NCI-H69 (cell line): Measurements from ENCODE around the gene UBP1.
"Not testable (repeated sequence)": the region's sequence is repeated elsewhere in the genome, so short reads cannot be mapped to it uniquely, and the experiment has no call there.

ENCODE experiments used
- DNase-seq: peaks from one replicate; lab custom pipeline; 2025; lab: John Stamatoyannopoulos, UW

The UBP1 gene, protein sequence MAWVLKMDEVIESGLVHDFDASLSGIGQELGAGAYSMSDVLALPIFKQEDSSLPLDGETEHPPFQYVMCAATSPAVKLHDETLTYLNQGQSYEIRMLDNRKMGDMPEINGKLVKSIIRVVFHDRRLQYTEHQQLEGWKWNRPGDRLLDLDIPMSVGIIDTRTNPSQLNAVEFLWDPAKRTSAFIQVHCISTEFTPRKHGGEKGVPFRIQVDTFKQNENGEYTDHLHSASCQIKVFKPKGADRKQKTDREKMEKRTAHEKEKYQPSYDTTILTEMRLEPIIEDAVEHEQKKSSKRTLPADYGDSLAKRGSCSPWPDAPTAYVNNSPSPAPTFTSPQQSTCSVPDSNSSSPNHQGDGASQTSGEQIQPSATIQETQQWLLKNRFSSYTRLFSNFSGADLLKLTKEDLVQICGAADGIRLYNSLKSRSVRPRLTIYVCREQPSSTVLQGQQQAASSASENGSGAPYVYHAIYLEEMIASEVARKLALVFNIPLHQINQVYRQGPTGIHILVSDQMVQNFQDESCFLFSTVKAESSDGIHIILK

DNA sequence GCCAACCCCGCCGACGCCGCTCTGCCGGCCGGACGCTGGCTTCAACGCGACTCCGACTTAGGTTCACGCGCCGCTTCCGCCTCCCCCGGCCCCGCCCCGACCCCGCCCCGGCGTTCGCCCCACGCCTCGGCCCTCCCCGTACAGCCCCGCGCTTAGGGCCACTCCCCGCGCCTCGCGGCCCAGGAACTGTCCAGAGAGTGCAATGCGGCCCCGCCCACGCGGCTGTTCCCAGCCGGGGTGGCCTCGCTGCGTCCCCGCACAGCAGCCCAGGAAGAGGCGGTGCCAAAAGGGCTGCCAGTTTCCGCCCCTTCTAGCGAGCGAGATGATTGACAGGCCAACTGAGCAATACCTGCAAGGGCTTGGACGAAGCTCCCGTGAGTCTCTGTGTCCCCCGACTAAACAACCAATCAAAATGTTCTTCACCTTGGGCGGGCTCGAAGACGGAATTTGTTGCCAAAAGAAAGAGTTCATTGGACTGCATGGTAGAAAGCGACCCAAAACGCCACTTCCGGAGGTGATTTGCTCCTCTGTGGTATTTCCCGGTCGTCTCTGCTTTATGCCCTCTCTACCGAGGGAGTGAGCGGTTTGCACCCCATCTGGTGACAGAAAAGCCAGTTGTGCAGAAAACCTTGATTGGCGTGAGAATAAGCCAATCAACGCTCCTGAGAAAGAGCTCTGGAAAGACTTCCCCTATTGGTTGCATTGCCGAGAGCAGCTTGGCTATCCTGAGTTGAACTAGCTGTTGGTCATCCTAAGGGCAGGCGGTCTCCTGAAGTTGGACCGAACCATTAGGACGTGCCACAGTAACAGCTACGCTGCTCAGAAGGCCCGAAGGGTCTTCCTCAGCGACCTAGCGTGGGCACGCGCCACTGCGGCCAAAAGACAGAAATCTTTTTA, at the start of gene UBP1:
UBP1 (minus strand) TSS at position 78 of the 897 bp plus-strand sequence. CDS start 557 bp downstream, outside the sequence.
- peak; percentile 99 for DNase-seq

DNA sequence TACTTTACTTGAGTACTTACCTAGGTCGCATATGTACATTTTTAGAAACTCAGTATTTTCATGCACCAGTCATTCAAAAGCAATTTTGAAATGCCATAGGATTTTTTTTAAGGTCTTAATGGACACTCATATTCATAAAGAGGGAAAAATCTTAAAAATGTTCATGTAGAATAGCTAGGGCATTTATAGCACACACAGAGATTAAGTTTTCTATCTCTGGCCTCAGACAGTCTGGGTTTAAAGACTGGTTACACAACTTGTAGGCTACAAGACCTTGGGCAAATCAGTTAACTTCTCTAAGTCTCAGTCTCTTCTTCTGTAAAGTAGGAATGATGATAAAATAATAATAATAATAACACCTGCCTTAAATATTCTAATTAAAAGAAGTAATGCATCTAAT, 48.5 kb upstream of the UBP1 start:
- DNase-seq = no peak

DNA sequence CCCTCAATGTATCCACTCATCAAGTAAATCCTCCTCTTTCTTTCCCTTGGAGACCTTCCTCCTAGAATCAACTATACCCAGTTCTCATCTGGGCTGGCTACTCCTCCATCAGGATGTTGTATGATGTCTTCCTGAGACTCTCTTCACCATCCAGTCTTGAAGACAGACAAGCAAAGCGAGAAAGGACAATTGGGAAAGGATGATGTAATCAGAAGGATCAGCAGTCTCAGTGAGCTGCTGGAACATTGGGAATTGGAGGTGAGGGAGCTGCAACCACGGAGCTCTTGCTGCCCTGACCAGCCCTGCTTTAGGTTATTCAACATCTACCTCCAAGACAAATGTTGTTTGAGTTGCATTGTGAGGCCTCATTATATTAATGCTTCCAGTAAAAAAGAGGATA, 48.0 kb upstream of the UBP1 start:
- no peak for DNase-seq

DNA sequence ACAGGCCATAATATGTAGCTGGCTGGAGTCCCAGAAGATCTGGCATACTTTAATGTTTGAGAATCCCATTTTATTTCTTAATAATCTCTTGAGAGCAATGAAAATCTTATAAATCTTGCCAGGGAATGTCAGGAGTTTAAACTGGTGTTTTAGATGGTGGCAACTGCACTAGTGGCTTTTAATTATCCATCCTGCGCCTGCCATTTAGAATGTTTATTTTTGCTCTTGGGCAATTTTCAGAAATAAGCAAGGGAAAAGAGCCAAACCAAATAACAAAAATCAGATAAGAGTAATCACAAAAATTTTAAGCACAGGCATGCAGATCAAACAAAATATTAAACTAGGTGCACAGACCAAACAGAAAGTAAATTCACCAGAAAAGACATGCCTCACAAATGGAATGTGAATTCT, 41.9 kb upstream of the UBP1 start:
- DNase-seq = peak; percentile 29

DNA sequence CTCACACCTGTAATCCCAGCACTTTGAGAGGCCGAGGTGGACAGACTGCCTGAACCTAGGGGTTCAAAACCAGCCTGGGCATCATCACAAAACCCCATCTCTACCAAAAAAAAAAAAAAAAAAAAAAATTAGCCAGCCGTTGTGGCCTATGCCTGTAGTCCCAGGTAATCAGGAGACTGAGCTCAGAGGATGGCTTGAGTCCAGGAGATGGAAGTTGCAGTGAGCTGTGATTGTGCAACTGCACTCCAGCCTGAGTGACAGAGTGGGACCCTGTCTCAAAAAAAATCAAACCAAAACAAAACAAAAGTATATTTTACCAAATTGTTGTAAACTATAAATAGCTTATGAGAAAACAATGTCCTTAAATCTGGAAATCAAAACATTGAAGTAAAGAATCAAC, 34.7 kb upstream of the UBP1 start:
- no peak for DNase-seq

DNA sequence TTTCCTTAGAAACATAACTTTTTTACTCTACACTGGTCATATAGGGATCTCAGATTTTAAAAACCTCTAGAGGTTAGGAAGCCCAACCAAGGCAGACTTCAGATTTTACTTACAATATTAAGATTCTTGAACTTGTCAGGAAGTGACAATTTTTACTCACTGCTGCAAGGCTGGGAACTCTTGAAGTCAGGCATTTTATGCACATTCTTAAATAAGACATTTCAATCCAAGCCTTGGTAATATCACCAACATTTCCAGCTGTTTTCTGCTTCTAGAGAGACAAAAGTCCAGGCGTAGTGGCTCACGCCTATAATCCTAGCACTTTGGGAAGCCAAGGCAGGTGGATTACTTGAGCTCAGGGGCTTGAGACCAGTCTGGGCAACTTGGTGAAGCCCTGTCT, 33.6 kb upstream of the UBP1 start:
- DNase-seq = no peak

DNA sequence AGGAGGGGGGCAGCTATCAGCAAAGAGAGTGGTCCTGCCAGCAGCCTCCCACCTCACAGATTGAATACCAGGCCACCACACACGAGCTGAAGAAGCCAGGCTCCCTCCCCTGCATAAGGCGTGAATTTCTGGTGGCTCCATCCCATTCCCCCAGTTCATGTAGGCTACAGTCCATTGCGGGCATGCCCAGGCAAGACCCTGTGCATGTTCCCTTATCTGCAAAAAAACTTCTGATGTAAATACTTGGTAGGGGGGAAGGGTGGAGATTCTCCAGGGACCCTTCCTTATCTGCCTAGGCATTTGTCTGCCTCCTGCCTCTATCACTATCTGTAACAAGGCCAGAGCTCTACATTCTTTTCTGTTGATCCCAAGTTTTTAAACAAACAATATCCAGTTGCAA, 27.6 kb upstream of the UBP1 start:
- no peak for DNase-seq

DNA sequence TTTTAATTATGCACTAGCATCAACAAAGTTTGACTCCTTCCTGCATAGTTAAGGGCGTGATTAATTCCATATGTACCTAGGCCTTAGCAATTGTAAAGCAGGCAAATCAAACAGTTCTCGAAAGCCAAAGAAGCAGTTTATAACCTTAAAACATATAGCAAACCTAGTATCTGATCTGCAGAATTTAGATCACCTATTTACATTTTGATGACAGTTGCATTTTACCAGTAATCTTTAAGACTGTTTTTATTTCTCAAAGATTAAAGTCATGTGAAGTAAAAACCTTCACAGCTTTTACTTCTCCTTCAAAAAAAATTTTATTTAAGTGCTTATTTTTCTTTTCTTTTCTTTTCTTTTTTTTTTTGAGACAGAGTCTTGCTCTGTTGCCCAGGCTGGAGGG, 20.9 kb upstream of the UBP1 start:
- no peak for DNase-seq

DNA sequence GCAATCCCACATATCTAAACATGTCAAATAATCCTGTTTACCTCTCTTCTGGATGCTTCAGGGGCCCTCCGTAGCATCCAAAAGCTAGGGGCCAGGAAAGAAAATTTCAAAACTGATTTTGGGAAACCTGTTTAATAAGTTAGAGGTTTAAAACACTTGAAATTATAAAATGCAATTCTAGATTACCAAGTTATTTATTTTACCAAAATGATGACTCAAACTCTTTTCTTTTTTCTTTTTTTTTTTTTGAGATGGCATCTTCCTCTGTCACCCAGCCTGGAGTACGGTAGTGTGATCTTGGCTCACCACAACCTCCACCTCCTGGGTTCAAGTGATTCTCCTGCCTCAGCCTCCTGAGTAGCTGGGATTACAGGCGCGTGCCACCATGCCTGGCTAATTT, 19.4 kb upstream of the UBP1 start:
- DNase-seq = not testable (repeated sequence)

DNA sequence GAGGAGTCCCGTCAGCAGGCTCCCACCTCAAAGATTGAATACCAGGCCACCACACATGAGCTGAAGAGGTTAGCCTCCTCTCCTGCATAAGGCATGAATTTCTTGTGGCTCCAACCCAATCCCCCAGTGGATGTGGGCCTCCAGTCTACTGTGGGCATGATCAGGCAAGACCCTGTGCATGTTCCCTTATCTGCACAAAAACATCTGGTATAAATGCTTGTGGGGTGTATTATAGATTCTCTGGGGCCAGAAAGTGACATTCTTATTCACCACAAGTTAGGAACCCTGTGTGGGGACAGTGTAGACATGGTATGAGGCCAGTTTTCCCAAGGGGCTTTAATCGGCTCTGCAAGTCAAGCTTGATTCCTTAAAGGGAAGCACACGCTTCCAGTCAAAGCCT, 18.2 kb upstream of the UBP1 start:
- DNase-seq = no peak

DNA sequence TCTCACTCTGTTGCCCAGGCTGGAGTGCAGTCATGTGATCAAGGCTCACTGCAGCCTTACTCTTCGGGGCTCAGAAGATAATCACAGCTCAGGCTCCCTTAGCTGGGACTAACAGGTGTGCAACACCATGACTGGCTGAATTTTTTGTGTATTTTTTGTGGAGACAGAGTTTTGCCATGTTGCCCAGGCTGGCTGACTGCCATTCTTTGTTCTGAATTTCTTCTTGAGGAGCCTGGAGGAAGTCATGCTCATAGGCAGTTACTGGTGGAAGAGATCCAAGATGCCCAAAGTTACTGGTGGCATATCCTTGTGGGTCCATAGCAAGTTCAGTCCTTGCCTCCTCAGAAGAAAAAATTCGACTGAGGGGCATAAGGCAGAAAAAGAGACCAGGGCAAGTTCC, 16.6 kb upstream of the UBP1 start:
- no peak for DNase-seq

DNA sequence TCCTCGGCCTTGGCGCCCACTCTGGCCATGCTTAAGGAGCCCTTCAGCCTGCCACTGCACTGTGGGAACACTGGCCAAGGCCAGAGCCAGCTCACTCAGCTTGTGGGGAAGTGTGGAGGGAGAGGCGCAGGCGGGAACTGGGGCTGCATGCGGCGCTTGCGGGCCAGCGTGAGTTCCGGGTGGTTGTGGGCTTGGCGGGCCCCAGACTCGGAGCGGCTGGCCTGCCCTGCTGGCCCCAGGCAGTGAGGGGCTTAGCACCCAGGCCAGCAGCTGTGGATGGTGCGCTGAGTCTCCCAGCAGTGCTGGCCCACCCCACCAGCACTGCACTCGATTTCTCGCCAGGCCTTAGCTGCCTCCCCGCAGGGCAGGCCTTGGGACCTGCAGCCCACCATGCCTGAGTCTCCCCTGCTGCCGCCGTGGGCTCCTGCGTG, 13.1 kb upstream of the UBP1 start:
- DNase-seq = no peak

DNA sequence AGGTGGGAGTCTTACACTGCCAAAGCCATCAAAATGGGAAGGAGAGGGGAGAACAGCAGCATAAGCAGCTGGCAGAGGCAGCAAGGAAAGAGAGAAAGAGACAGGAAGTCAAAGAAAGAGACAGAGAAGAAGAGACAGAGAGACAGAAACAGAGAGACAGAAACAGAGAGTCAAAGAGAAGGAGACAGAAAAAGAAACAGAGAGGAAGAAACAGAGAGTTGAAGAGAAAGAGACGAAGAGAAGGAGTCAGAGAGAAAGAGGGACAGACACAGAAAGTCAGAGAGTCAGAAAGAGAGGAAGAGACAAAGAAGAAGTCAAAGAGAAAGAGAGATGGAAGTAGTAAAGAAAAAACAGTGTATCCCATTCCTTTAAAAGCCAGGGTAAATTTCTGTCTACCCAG, 11.8 kb upstream of the UBP1 start:
- DNase-seq = not testable (repeated sequence)

DNA sequence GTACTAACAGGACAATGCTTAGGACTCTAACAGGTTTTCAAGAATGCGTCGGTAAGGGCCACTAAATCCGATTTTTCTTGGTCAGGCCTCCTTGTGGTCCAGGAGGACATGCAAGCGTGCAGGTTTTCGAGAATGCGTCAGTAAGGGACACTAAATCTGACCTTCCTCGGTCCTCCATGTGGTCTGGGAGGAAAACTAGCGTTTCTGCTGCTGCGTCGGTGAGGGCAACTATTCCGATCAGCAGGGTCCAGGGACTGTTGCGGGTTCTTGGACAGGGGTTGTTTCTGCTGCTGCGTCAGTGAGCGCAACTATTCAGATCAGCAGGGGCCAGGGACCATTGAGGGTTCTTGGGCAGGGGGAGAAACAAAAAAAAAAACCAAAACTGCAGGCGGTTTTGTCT, 7.8 kb upstream of the UBP1 start:
- DNase-seq = no peak

DNA sequence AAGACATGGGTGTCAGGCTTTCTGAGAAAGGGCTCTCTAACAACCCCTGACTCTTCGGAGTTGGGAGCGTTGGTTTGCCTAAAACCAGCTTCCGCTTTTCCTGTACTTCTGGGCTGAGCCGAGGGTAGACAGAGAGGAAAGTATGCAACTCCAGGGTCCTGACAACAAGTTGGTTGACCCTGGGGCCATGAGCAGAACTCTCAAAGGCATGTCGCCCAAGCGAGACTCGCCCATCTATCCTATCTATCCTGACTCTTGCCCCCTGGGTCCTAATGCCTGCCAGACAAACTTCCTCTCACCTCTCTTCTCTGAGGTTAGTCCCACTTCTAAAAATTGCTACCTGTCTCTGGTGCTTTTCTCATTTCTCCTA, 7.0 kb upstream of the UBP1 start:
- DNase-seq = peak; percentile 33

DNA sequence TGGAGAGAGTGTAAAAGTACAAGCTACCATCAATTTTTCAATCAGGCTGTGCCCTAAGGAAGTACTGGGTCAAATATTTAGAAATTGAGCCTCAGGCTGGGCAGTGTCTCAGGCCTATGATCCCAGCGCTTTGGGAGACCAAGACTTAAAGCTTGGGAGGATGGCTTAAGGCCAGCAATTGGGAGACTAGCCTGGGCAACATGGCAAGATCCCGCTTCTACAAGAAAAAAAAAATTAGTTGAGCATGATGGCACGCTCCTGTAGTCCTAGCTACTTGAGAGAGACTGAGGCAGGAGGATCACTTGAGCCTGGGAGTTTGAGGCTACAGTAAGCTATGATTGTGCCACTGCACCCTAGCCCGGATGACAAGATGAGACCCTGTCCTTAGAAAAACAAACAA, 2.0 kb upstream of the UBP1 start:
- DNase-seq = no peak

DNA sequence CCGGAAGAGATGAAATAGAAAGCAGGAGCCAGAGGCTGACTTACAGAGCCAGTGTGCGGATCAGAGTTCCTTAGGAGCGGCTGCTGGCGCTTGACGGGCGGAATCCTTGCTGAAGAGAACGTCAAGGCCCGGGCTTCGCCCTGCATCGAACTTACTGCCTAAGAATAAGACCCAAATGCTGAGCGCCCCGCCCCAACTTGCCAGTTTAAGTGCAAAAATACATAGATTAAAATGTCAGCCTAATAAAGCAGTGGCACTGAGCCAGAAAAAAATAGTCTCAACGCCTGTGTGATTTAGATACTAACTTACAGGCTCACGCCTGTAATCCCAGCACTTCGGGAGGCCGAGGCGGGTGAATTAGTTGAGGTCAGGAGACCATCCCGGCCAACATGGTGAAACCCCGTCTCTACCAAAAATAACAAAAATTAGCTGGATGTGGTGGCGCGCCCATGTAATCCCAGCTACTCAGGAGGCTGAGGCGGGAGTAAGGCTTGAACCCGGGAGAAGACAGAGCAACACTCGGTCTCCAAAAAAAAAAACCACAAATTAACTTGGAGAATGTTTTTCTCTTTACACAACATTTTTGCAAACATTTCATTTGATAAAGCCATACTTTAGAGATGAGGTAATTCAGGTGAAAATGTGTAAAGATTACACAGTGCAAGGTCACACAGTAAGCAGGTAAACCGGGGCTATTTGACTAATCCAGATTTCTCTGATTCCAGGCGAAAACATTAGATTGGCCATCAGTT, 1.2 kb upstream of the UBP1 start:
- no peak for DNase-seq

DNA sequence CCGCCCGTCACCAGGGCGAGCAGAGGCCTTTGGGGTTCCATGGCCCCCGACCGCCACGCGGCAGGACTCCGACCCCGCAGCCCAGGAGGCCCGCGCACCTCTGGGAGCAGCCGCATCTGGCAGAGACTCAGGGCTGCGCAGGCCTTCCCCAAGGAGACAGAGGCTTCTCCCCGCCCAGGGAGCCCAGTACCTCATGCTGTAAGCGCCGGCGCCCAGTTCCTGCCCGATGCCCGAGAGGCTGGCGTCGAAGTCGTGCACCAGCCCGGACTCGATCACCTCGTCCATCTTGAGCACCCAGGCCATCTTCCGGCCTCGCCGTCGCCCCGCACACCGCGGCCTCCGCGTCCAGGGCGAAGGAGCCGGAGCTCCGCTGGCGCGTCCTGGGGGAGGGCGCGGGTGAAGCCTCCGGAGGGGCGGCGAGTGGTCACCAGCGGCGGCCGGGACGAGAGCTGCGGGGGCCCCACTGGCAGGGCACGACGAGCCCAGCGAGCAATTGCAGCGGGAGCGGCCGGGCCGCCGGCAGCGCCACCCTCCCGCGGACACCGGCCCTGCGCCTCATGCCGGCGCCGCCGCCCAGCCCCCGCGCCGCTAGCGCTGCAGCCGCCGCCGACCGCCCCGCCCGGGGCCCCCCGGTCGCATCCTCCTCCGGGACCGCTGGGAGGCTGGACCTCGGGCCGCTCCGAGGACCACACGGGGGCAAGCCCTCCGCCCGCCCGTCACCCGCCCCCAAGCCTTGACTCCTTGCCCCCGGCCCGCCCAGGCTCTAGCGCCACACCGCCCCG, 468 bp downstream of the UBP1 start:
- peak; percentile 67 for DNase-seq

DNA sequence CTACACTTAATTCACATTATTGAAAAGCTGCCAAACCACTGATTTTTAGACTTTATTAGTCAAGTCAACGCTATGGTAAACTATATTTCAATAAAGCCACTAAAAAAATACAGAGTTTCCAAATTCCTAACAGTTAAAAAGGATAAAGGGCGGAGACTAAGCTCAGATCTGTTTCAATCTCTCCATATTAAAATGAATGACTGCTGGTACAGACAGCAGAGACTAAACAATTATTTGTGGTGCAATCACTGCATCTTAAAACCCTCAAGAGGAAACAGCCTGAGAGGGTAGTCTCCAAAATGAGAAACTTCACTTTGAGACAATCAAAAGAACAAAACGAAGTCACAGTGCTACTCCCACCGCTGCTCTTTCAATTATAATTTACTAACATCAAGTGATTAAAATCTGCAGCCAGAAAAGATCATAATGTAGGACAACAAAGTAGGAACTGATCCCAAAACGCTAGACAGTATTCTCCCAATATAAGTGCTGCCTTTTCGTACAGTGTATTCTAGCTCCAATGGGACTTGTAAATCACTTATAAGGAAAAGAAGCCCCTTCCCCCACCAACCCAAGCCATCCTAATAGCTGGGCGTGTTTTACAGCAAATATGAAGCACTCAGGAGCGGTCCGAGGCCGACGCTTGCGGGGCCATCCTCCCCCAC, 1.2 kb downstream of the UBP1 start:
- DNase-seq = peak; percentile 67

DNA sequence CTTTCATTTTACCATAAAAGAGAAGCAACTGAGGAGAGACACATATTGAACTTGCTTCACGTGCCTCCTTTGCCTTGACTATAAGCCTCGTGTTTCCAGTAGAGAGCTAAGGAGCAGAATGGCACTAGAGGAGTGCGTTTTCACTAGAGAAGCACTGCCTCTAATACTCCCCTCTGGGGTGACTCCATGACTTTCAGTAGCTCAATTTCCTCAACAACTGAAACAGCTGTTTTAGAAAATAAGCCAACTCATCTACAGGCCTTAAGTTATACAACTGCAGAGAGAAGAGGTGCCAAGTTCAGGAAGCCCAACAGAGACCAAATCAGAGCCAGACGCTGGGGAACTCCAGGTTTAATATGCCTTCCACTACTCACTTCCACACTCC, 1.9 kb downstream of the UBP1 start:
- DNase-seq = peak; percentile 49
